ENCODE results near the gene LIPT2. TPM values are rescaled to one million over a fixed set of nuclear protein-coding genes. Genes with fewer than 3 reads are reported as not detected.

Gene LIPT2
- total and polyA plus RNA-seq, 2 donors (not counting 3 experiments of a cell fraction or from before 2014, with no cell fraction given) = 1.7 to 4.1 TPM

GRCh38 chr11:74460065-74460464 lies 33.5 kb downstream of the LIPT2 start:
- Histone ChIP-seq H3K9ac (replicated peaks; ENCODE audit: extremely low read depth, insufficient read depth, low read length) (no peak overlapping the region), H3K9me3 (replicated peaks; ENCODE audit: control insufficient read depth, insufficient read depth, low read length) (no peaks in the 10 kb centered on the region), H3K79me2 (ENCODE audit: control insufficient read depth, insufficient read depth, low read length) (no peaks in the 10 kb centered on the region), H4K20me1 (replicated peaks; ENCODE audit: control insufficient read depth, extremely low read depth, insufficient read depth, low read length) (no peaks in the 10 kb centered on the region), H3K27ac (ENCODE audit: insufficient read depth, low read depth, low read length) (no peak overlapping the region), H3K27me3 (ENCODE audit: control insufficient read depth in 2 of 2, insufficient read depth in 2 of 2, low read length in 2 of 2) (peaks cover 4 to 10% of the 10 kb centered on the region in 2 experiments), H3K36me3 (ENCODE audit: control insufficient read depth in 2 of 2, extremely low read depth in 1 of 2, insufficient read depth in 2 of 2, low read length in 2 of 2) (no peaks in the 10 kb centered on the region), H3K4me1 (ENCODE audit: control insufficient read depth, extremely low read depth, insufficient read depth, low read length) (peaks cover 7% of the 10 kb centered on the region), H3K4me3 (replicated peaks in 1 of 3; ENCODE audit: insufficient read depth in 1 of 3, low read depth in 1 of 3, low read length in 3 of 3) (no peak overlapping the region), H3K4me2 (ENCODE audit: insufficient read depth, low read length) (no peak overlapping the region), H3K9me1 (replicated peaks; ENCODE audit: control insufficient read depth, extremely low read depth, insufficient read depth, low read length) (no peaks in the 10 kb centered on the region), H2AFZ (ENCODE audit: low read depth, low read length) (no peak overlapping the region)
- intact Hi-C loops (cut with micrococcal nuclease) (no loop called here), dilution Hi-C loops (cut with MboI; ENCODE audit: extremely low pct_ligation_motif_present, low sequenced_read_pairs) (no loop called here)
- TF ChIP-seq GATA2 (IDR thresholded peaks at IDR 0.05; ENCODE audit: insufficient read depth, insufficient read length, low read depth, low read length) (no peak), JUN (IDR thresholded peaks at IDR 0.05; ENCODE audit: borderline replicate concordance, insufficient read depth, insufficient read length, low read depth) (no peak), MYC (IDR thresholded peaks at IDR 0.05; ENCODE audit: low read depth, low read length) (no peak)
- no TSS peak for BruUV-seq (replicated peaks)
- FAIRE-seq = no peak
- CTCF ChIA-PET = interaction anchor here (2.6 to 5.4 kb wide), 2 partner anchors 10 to 111 kb away, joined by 10 to 24 read pairs; no protein-coding TSS in a partner anchor
- no peak for DNase-seq (ENCODE audit: low read depth, low spot score)
- POLR2A ChIA-PET = no interaction called here

- Histone ChIP-seq H3K9me3 (replicated peaks; ENCODE audit: control insufficient read depth, insufficient read depth, low read length) (no peaks in the 10 kb centered on the region), H2AFZ (ENCODE audit: low read depth, low read length) (no peak overlapping the region), H3K79me2 (ENCODE audit: control insufficient read depth, insufficient read depth, low read length) (no peaks in the 10 kb centered on the region), H3K27me3 (ENCODE audit: control insufficient read depth in 2 of 2, insufficient read depth in 2 of 2, low read length in 2 of 2) (peaks cover 3 to 9% of the 10 kb centered on the region in 2 experiments), H3K4me2 (ENCODE audit: insufficient read depth, low read length) (no peak overlapping the region), H3K36me3 (ENCODE audit: control insufficient read depth in 2 of 2, extremely low read depth in 1 of 2, insufficient read depth in 2 of 2, low read length in 2 of 2) (no peaks in the 10 kb centered on the region), H3K9ac (replicated peaks; ENCODE audit: extremely low read depth, insufficient read depth, low read length) (no peak overlapping the region), H3K27ac (ENCODE audit: insufficient read depth, low read depth, low read length) (no peak overlapping the region), H4K20me1 (replicated peaks; ENCODE audit: control insufficient read depth, extremely low read depth, insufficient read depth, low read length) (no peaks in the 10 kb centered on the region), H3K4me1 (ENCODE audit: control insufficient read depth, extremely low read depth, insufficient read depth, low read length) (peaks cover 7% of the 10 kb centered on the region), H3K4me3 (replicated peaks in 1 of 3; ENCODE audit: insufficient read depth in 1 of 3, low read depth in 1 of 3, low read length in 3 of 3) (no peak overlapping the region), H3K9me1 (replicated peaks; ENCODE audit: control insufficient read depth, extremely low read depth, insufficient read depth, low read length) (no peaks in the 10 kb centered on the region)
- TF ChIP-seq POLR2A (IDR thresholded peaks at IDR 0.05; ENCODE audit: low read depth, low read length) (no peak), MAX (IDR thresholded peaks at IDR 0.05; ENCODE audit: insufficient read depth, insufficient read length) (no peak), JUN (IDR thresholded peaks at IDR 0.05; ENCODE audit: borderline replicate concordance, insufficient read depth, insufficient read length, low read depth) (no peak), CTCF (IDR thresholded peaks at IDR 0.05; ENCODE audit: extremely low read depth in 1 of 2, insufficient read depth in 1 of 2, low read depth in 1 of 2, low read length in 2 of 2) (no peak), FOS (IDR thresholded peaks at IDR 0.05; ENCODE audit: borderline replicate concordance, insufficient read depth, low read length) (no peak), POLR2AphosphoS5 (IDR thresholded peaks at IDR 0.05; ENCODE audit: insufficient read depth, low read depth, low read length) (no peak), MYC (IDR thresholded peaks at IDR 0.05; ENCODE audit: low read depth, low read length) (no peak), EZH2 (IDR thresholded peaks at IDR 0.05; ENCODE audit: borderline replicate concordance, low read depth, low read length, severe bottlenecking) (no peak), GATA2 (IDR thresholded peaks at IDR 0.05; ENCODE audit: insufficient read depth, insufficient read length, low read depth, low read length) (no peak)
- ChIA-PET POLR2A (no interaction called here), CTCF (interaction anchor here (2.6 to 5.4 kb wide), 2 partner anchors 10 to 112 kb away, joined by 10 to 24 read pairs; no protein-coding TSS in a partner anchor)
- DNase-seq (ENCODE audit: low read depth, low spot score) (no peak), FAIRE-seq (no peak)
- dilution Hi-C loops (cut with MboI; ENCODE audit: extremely low pct_ligation_motif_present, low sequenced_read_pairs) = no loop called here
- no TSS peak for BruUV-seq (replicated peaks)
- intact Hi-C loops (cut with micrococcal nuclease) = loop anchor here (10.0 kb wide), 1 partner anchor 275 kb away; the partner anchor contains the start of gene CHRDL2
Observed at GRCh38 chr11:74459584-74459983, 33.9 kb downstream of the LIPT2 start.
